ENCODE measurements around the gene IFITM5. TPM values are rescaled to one million over a fixed set of nuclear protein-coding genes. Genes with fewer than 3 reads are reported as not detected.
A peak's percentile ranks its signal among the peaks of the same experiment; 100 is the strongest.

Gene IFITM5
- total and polyA plus RNA-seq, 9 of the 15 experiments (the other 6 are each of a cell fraction or from before 2014, with no cell fraction given) = 0.19 TPM; not detected in 8

DNA sequence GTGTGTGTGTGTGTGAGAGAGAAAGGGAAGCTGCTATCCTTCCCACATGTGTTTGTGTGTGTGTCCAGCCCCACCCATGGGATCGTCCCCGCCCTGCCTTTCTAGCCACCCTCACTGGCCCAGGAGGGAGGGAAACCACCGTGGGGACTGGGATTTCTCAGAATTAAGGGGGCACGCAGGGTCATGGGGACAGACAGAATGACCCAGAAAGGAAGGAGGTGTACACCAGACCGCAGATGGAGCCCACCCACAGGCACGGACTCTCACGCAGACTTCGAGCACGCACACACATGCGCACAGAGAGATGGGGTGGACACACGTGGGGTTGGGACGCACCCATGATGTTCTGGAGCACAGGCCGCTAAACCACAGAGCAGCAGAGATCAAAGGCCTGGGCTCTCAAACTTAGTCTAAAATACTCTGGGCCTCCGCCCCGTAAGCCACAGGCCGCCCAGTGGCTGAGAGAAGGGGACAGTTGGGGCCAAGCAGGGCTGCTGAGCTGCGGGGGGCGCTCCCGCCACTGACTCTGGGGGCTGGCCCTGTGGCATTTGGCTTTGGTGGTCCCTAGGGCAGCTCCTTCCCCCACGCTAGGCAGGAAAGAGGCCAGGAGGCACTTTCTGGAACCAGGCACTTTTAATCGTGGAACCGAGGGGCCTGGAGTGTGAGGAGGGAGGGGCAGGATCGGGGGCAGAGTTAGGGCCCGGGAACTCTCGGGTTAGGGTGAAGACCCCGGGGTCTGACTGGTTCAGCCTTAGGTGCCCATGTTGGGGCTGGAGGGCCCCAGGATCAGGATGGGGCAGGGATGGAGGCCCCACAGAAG, 1.5 kb downstream of the IFITM5 start (continued):
- no peak for TF ChIP-seq GTF2A2 (tag; IDR thresholded peaks at IDR 0.05)
- TF ChIP-seq NFE2 (IDR thresholded peaks at IDR 0.05; ENCODE audit: low read depth) = no peak
- TF ChIP-seq, protein P1, sequence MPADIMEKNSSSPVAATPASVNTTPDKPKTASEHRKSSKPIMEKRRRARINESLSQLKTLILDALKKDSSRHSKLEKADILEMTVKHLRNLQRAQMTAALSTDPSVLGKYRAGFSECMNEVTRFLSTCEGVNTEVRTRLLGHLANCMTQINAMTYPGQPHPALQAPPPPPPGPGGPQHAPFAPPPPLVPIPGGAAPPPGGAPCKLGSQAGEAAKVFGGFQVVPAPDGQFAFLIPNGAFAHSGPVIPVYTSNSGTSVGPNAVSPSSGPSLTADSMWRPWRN (IDR thresholded peaks at IDR 0.05; ENCODE audit: low read depth) = no peak
- TF ChIP-seq FOXK2 (conservative IDR thresholded peaks at IDR 0.05 in 1 of 2, IDR thresholded peaks at IDR 0.05 in 1 of 2; ENCODE audit: low read depth in 2 of 2) = 0 out of 4 replicates have a peak, but pooled peaks of 1 of the 2 experiments have one; percentile 7
- TF ChIP-seq, protein P2, sequence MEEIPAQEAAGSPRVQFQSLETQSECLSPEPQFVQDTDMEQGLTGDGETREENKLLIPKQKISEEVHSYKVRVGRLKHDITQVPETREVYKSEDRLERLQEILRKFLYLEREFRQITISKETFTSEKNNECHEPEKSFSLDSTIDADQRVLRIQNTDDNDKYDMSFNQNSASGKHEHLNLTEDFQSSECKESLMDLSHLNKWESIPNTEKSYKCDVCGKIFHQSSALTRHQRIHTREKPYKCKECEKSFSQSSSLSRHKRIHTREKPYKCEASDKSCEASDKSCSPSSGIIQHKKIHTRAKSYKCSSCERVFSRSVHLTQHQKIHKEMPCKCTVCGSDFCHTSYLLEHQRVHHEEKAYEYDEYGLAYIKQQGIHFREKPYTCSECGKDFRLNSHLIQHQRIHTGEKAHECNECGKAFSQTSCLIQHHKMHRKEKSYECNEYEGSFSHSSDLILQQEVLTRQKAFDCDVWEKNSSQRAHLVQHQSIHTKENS (CRISPR knock-in tag; IDR thresholded peaks at IDR 0.05) = 0 out of 2 replicates have a peak, but pooled peaks have one; percentile 25
- 0 out of 2 replicates have a peak, but pooled peaks have one; percentile 24 for TF ChIP-seq ZNF583 (CRISPR knock-in tag; IDR thresholded peaks at IDR 0.05)
- TF ChIP-seq ASH1L (IDR thresholded peaks at IDR 0.05; ENCODE audit: borderline replicate concordance, low read depth, partially characterized antibody) = no peak
- no peak for TF ChIP-seq SP1 (CRISPR knock-in tag; IDR thresholded peaks at IDR 0.05)
- TF ChIP-seq SMAD3 (CRISPR knock-in tag; conservative IDR thresholded peaks at IDR 0.05) = no peak
- TF ChIP-seq, protein P3, sequence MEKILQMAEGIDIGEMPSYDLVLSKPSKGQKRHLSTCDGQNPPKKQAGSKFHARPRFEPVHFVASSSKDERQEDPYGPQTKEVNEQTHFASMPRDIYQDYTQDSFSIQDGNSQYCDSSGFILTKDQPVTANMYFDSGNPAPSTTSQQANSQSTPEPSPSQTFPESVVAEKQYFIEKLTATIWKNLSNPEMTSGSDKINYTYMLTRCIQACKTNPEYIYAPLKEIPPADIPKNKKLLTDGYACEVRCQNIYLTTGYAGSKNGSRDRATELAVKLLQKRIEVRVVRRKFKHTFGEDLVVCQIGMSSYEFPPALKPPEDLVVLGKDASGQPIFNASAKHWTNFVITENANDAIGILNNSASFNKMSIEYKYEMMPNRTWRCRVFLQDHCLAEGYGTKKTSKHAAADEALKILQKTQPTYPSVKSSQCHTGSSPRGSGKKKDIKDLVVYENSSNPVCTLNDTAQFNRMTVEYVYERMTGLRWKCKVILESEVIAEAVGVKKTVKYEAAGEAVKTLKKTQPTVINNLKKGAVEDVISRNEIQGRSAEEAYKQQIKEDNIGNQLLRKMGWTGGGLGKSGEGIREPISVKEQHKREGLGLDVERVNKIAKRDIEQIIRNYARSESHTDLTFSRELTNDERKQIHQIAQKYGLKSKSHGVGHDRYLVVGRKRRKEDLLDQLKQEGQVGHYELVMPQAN (IDR thresholded peaks at IDR 0.05; ENCODE audit: borderline replicate concordance) = peak; percentile 23; the same call in 1 of the 2 replicates
- no peak for TF ChIP-seq NONO (IDR thresholded peaks at IDR 0.05; ENCODE audit: low read depth in 2 of 2, low read length in 1 of 2)
- no peak for TF ChIP-seq ZNF316 (IDR thresholded peaks at IDR 0.05)
- TF ChIP-seq, protein P4, sequence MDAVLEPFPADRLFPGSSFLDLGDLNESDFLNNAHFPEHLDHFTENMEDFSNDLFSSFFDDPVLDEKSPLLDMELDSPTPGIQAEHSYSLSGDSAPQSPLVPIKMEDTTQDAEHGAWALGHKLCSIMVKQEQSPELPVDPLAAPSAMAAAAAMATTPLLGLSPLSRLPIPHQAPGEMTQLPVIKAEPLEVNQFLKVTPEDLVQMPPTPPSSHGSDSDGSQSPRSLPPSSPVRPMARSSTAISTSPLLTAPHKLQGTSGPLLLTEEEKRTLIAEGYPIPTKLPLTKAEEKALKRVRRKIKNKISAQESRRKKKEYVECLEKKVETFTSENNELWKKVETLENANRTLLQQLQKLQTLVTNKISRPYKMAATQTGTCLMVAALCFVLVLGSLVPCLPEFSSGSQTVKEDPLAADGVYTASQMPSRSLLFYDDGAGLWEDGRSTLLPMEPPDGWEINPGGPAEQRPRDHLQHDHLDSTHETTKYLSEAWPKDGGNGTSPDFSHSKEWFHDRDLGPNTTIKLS (IDR thresholded peaks at IDR 0.05; ENCODE audit: borderline replicate concordance, low read depth) = no peak
- peak; percentile 40; the same call in 1 of the 2 replicates for TF ChIP-seq ESRRA (IDR thresholded peaks at IDR 0.05; ENCODE audit: borderline replicate concordance, low read depth)
- TF ChIP-seq NR3C1 (CRISPR knock-in tag; IDR thresholded peaks at IDR 0.05) = no peak
- no peak for TF ChIP-seq MCM2 (IDR thresholded peaks at IDR 0.05; ENCODE audit: low read depth)
- TF ChIP-seq, protein P5, sequence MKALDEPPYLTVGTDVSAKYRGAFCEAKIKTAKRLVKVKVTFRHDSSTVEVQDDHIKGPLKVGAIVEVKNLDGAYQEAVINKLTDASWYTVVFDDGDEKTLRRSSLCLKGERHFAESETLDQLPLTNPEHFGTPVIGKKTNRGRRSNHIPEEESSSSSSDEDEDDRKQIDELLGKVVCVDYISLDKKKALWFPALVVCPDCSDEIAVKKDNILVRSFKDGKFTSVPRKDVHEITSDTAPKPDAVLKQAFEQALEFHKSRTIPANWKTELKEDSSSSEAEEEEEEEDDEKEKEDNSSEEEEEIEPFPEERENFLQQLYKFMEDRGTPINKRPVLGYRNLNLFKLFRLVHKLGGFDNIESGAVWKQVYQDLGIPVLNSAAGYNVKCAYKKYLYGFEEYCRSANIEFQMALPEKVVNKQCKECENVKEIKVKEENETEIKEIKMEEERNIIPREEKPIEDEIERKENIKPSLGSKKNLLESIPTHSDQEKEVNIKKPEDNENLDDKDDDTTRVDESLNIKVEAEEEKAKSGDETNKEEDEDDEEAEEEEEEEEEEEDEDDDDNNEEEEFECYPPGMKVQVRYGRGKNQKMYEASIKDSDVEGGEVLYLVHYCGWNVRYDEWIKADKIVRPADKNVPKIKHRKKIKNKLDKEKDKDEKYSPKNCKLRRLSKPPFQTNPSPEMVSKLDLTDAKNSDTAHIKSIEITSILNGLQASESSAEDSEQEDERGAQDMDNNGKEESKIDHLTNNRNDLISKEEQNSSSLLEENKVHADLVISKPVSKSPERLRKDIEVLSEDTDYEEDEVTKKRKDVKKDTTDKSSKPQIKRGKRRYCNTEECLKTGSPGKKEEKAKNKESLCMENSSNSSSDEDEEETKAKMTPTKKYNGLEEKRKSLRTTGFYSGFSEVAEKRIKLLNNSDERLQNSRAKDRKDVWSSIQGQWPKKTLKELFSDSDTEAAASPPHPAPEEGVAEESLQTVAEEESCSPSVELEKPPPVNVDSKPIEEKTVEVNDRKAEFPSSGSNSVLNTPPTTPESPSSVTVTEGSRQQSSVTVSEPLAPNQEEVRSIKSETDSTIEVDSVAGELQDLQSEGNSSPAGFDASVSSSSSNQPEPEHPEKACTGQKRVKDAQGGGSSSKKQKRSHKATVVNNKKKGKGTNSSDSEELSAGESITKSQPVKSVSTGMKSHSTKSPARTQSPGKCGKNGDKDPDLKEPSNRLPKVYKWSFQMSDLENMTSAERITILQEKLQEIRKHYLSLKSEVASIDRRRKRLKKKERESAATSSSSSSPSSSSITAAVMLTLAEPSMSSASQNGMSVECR (CRISPR knock-in tag; IDR thresholded peaks at IDR 0.05) = peak; percentile 38; the same call in 1 of the 2 replicates

Data from K562 (cell line).